Measurements from ENCODE around the gene CRELD2. TPM values are rescaled to one million over a fixed set of nuclear protein-coding genes. Genes with fewer than 3 reads are reported as not detected.

Gene CRELD2
- total and polyA plus RNA-seq, 2 of the 13 experiments (the other 11 are each of a cell fraction or from before 2014, with no cell fraction given): 17.2 to 44.7 TPM

GRCh38 chr22:49962012-49962750 lies 43.7 kb downstream of the CRELD2 start (continued):
- TF ChIP-seq, protein P1, sequence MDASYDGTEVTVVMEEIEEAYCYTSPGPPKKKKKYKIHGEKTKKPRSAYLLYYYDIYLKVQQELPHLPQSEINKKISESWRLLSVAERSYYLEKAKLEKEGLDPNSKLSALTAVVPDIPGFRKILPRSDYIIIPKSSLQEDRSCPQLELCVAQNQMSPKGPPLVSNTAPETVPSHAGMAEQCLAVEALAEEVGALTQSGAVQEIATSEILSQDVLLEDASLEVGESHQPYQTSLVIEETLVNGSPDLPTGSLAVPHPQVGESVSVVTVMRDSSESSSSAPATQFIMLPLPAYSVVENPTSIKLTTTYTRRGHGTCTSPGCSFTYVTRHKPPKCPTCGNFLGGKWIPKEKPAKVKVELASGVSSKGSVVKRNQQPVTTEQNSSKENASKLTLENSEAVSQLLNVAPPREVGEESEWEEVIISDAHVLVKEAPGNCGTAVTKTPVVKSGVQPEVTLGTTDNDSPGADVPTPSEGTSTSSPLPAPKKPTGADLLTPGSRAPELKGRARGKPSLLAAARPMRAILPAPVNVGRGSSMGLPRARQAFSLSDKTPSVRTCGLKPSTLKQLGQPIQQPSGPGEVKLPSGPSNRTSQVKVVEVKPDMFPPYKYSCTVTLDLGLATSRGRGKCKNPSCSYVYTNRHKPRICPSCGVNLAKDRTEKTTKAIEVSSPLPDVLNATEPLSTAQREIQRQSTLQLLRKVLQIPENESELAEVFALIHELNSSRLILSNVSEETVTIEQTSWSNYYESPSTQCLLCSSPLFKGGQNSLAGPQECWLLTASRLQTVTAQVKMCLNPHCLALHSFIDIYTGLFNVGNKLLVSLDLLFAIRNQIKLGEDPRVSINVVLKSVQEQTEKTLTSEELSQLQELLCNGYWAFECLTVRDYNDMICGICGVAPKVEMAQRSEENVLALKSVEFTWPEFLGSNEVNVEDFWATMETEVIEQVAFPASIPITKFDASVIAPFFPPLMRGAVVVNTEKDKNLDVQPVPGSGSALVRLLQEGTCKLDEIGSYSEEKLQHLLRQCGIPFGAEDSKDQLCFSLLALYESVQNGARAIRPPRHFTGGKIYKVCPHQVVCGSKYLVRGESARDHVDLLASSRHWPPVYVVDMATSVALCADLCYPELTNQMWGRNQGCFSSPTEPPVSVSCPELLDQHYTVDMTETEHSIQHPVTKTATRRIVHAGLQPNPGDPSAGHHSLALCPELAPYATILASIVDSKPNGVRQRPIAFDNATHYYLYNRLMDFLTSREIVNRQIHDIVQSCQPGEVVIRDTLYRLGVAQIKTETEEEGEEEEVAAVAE (CRISPR knock-in tag; IDR thresholded peaks at IDR 0.05; ENCODE audit: borderline replicate concordance): no peak
- TF ChIP-seq ARID4A (CRISPR knock-in tag; IDR thresholded peaks at IDR 0.05; ENCODE audit: borderline replicate concordance) (peak; percentile 58), ZSCAN25 (CRISPR knock-in tag; IDR thresholded peaks at IDR 0.05) (peak; percentile 41; the same call in 1 of the 2 replicates), MYC (CRISPR knock-in tag; IDR thresholded peaks at IDR 0.05; ENCODE audit: borderline replicate concordance) (peak; percentile 52; the same call in 1 of the 2 replicates), ZNF543 (CRISPR knock-in tag; IDR thresholded peaks at IDR 0.05) (no peak), JARID2 (CRISPR knock-in tag; IDR thresholded peaks at IDR 0.05; ENCODE audit: insufficient replicate concordance) (no peak), ZFP82 (CRISPR knock-in tag; IDR thresholded peaks at IDR 0.05; ENCODE audit: borderline replicate concordance) (0 out of 2 replicates have a peak, but pooled peaks have one; percentile 72), RBFOX2 (IDR thresholded peaks at IDR 0.05; ENCODE audit: low read depth, low read length) (peak; percentile 42; the same call in 1 of the 2 replicates), ZNF816 (CRISPR knock-in tag; IDR thresholded peaks at IDR 0.05; ENCODE audit: borderline replicate concordance) (no peak; the same call in 1 of the 2 replicates), HBP1 (CRISPR knock-in tag; IDR thresholded peaks at IDR 0.05; ENCODE audit: low read depth) (peak; percentile 10; the same call in 1 of the 2 replicates), CBX5 (CRISPR knock-in tag; IDR thresholded peaks at IDR 0.05; ENCODE audit: borderline replicate concordance) (no peak), ZNF530 (CRISPR knock-in tag; IDR thresholded peaks at IDR 0.05; ENCODE audit: low read depth) (no peak), NKX3-1 (CRISPR knock-in tag; IDR thresholded peaks at IDR 0.05) (no peak), HOXA7 (CRISPR knock-in tag; IDR thresholded peaks at IDR 0.05) (no peak)
- TF ChIP-seq, protein P2, sequence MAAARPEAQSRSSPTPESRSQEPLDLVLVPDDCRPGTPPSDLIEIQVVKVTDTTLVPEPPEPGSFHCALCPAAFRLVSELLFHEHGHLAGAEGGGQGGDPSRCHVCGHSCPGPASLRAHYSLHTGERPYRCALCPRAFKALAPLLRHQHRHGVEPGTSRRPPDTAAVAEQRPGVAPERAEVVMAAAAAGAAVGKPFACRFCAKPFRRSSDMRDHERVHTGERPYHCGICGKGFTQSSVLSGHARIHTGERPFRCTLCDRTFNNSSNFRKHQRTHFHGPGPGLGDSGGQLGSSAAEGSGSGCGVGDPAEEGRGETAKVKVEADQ (CRISPR knock-in tag; IDR thresholded peaks at IDR 0.05; ENCODE audit: borderline replicate concordance): no peak

Measured in HepG2 (cell line).